OCI-LY7 (cell line): ENCODE results near the gene KRR1.

ENCODE experiments used
- CTCF ChIP-seq: fragments of 200-600 bp; sonication (generic); conservative IDR thresholded peaks from 2 replicates; pipeline ENCODE4 v1.5.1; 2014; ENCODE audit warnings: mild to moderate bottlenecking, antibody characterized with exemption, low read length, moderate library complexity, mixed read lengths
- EZH2phosphoT487 ChIP-seq: fragments of 200-600 bp; sonication (generic); IDR thresholded peaks from 2 replicates; pipeline ENCODE4 v1.6.1; 2018; ENCODE audit warnings: low read depth, borderline replicate concordance, mild to moderate bottlenecking, mixed run types, antibody characterized with exemption, low read length, moderate library complexity, mixed read lengths

DNA sequence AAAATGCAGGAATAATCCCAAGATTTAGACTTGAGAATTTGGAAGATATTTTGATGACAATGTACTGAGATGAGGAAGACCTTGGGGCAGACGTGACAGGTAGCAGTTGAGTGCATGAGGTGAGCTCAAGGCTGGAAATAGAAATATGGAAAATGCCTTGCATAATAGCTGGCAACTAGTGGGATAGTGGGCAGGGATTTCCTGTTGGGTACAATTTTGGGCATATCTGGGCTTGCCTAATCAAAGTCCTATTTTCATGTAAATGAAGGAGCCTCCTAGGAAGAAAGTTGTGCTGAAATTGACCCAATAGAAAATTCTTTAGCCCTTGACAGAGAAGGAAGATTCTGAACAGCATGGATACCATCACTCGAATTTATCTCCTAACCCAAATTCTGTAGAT, 37.3 kb downstream of the KRR1 start:
- TF ChIP-seq EZH2phosphoT487 (no peak), CTCF (no peak)
